Dendritic cell treated with granulocyte-macrophage colony-stimulating factor and Interleukin-4, amounts not matched to agents 40 ng/mL and 50 ng/mL, for 4 days (primary cell): ENCODE results near the gene GRAMD2A.

Experiments used
- H3K27ac Mint-ChIP-seq: one replicate; pipeline ENCODE4 v1.8.0; 2022; ENCODE audit warnings: mild to moderate bottlenecking, mixed read lengths
- H3K27me3 Mint-ChIP-seq: one replicate; pipeline ENCODE4 v1.8.0; 2022; ENCODE audit warnings: mild to moderate bottlenecking, mixed read lengths
- H3K36me3 Mint-ChIP-seq: one replicate; pipeline ENCODE4 v1.8.0; 2022; ENCODE audit warnings: low read depth, mixed read lengths
- H3K4me1 Mint-ChIP-seq: one replicate; pipeline ENCODE4 v1.8.0; 2022; ENCODE audit warnings: low read depth, mixed read lengths
- H3K4me3 Mint-ChIP-seq: one replicate; pipeline ENCODE4 v1.8.0; 2022; ENCODE audit warnings: mild to moderate bottlenecking, moderate library complexity, mixed read lengths
- H3K9me3 Mint-ChIP-seq: one replicate; pipeline ENCODE4 v1.8.0; 2022; ENCODE audit warnings: mixed read lengths
- intact Hi-C: fragments of 100-400 bp; cut with micrococcal nuclease; formaldehyde crosslinking; loops from one replicate; pipeline ENCODE4 v1.15.0; 2022

The GRAMD2A gene

GRCh38 chr15:72113347-72114031 lies 84.1 kb downstream of the GRAMD2A start:
- Mint-ChIP-seq H3K4me1 (peaks cover 26% of the 10 kb centered on the region), H3K27me3 (no peaks in the 10 kb centered on the region), H3K4me3 (no peak overlapping the region), H3K36me3 (peaks cover 13% of the 10 kb centered on the region), H3K9me3 (no peaks in the 10 kb centered on the region), H3K27ac (no peak overlapping the region)
- intact Hi-C loops = loop anchor here (10.0 kb wide), 1 partner anchor 1521 kb away; the partner anchor contains the start of gene NPTN

DNA sequence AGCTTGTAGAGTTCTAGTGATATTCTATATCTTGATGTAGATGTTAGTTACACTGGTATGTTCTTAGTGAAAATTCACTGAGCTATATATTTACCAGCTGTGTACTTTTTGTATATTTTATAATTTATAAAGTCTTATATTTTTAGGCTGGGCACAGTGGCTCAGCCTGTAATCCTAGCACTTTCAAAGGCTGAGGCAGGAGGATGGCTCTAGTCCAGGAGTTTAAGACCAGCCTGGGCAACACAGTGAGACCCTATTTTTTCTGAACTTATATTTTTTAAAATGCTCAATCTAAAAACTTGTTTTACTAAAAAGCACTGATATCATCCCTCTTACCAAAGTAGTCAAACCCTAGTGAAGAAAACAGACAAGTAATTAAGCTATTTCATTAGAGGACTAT lies 84.8 kb downstream of the GRAMD2A start:
- Mint-ChIP-seq H3K27me3 (no peaks in the 10 kb centered on the region), H3K4me1 (peaks cover 24% of the 10 kb centered on the region), H3K4me3 (no peak overlapping the region), H3K36me3 (peaks cover 8% of the 10 kb centered on the region), H3K27ac (no peak overlapping the region), H3K9me3 (no peaks in the 10 kb centered on the region)
- intact Hi-C loops = loop anchor here (10.0 kb wide), 1 partner anchor 1522 kb away; the partner anchor contains the start of gene NPTN

- intact Hi-C loops = loop anchor here (10.0 kb wide), 1 partner anchor 1523 kb away; the partner anchor contains the start of gene NPTN
- Mint-ChIP-seq H3K36me3 (peaks cover 4% of the 10 kb centered on the region), H3K4me3 (no peak overlapping the region), H3K9me3 (no peaks in the 10 kb centered on the region), H3K27me3 (no peaks in the 10 kb centered on the region), H3K4me1 (peaks cover 24% of the 10 kb centered on the region), H3K27ac (no peak overlapping the region)
Measured at GRCh38 chr15:72112116-72112515, 85.5 kb downstream of the GRAMD2A start.

DNA sequence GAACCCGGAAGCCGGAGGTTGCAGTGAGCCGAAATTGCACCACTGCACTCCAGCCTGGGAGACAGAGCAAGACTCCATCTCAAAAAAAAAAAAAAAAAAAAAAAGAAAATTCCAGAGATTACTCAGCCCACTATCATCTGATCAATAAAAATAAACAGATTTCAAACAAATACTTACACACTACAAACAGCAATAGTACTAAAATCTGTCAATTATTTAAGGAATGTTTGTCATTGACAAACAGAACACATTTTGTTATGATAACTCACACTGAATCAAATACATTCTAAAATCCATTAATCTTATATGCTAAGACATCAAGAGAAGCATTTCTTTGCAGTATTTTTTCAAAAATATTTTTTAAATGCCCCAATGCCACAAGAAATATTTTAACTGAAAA lies 87.2 kb downstream of the GRAMD2A start:
- H3K27me3 Mint-ChIP-seq = no peaks in the 10 kb centered on the region
- H3K27ac Mint-ChIP-seq = no peak overlapping the region
- intact Hi-C loops = loop anchor here (10.0 kb wide), 1 partner anchor 1524 kb away; the partner anchor contains the start of gene NPTN
- H3K9me3 Mint-ChIP-seq = no peaks in the 10 kb centered on the region
- H3K4me3 Mint-ChIP-seq = no peak overlapping the region
- no peaks in the 10 kb centered on the region for H3K36me3 Mint-ChIP-seq
- H3K4me1 Mint-ChIP-seq = peaks cover 14% of the 10 kb centered on the region
